ENCODE measurements around the gene TMF1. TPM values are rescaled to one million over a fixed set of nuclear protein-coding genes. Genes with fewer than 3 reads are reported as not detected.

Gene TMF1
- total and polyA plus RNA-seq, 2 experiments from 2014 or later = 15.8 to 21.3 TPM

MicroRNAs encoded within 50 kb of the gene (microRNA counts, 767-probe panel; counts per million panel counts)
- not detected for microRNA hsa-miR-3136-5p

Small RNA genes within 50 kb of the gene (microRNA-seq; reads per million reads assigned to microRNA genes)
- not detected for gene MIR3136

Small RNA genes within 50 kb of the gene (small RNA-seq; reads per million reads assigned to genes)
- gene MIR3136 (ENCODE audit: low replicate concordance) = not detected

Other genes with a start within 250 kb of the TMF1 start
- 18.8 and 24.7 TPM in 2 replicates for gene TAFA4, start 119.8 kb downstream of the TMF1 start, total RNA-seq (2014; rRNA removed; shearing (Covaris generic))
- gene TAFA4, start 119.8 kb downstream of the TMF1 start, polyA plus RNA-seq (2016; fragmentation: Nextera tagmentation; extraction: Ambion mirVana) = 4.3 and 5.5 TPM in 2 replicates
- 26.8 and 27.2 TPM in 2 replicates for gene EOGT, start 38.6 kb downstream of the TMF1 start, total RNA-seq (2014; rRNA removed; shearing (Covaris generic))
- gene EOGT, start 38.6 kb downstream of the TMF1 start, polyA plus RNA-seq (2016; fragmentation: Nextera tagmentation; extraction: Ambion mirVana) = 11.9 and 12.5 TPM in 2 replicates
- gene UBA3, start 28.0 kb upstream of the TMF1 start, total RNA-seq (2014; rRNA removed; shearing (Covaris generic)) = 82.5 and 85.3 TPM in 2 replicates
- 40.4 and 53.2 TPM in 2 replicates for gene UBA3, start 28.0 kb upstream of the TMF1 start, polyA plus RNA-seq (2016; fragmentation: Nextera tagmentation; extraction: Ambion mirVana)
- gene ARL6IP5, start 32.6 kb upstream of the TMF1 start, total RNA-seq (2014; rRNA removed; shearing (Covaris generic)) = 28.8 and 35.5 TPM in 2 replicates
- gene ARL6IP5, start 32.6 kb upstream of the TMF1 start, polyA plus RNA-seq (2016; fragmentation: Nextera tagmentation; extraction: Ambion mirVana) = 36.5 and 39.8 TPM in 2 replicates
- not detected in 2 replicates for gene LMOD3, start 70.3 kb upstream of the TMF1 start, total RNA-seq (2014; rRNA removed; shearing (Covaris generic))
- gene LMOD3, start 70.3 kb upstream of the TMF1 start, polyA plus RNA-seq (2016; fragmentation: Nextera tagmentation; extraction: Ambion mirVana) = 0.06 TPM in 1 of 2 replicates, not detected in the other

Measured in GM23338 (cell line).